Tibial nerve (tissue), 4 donors: ENCODE results near the gene ANGPTL4. TPM values are rescaled to one million over a fixed set of nuclear protein-coding genes. Genes with fewer than 3 reads are reported as not detected.
"Not testable (repeated sequence)": the region's sequence is repeated elsewhere in the genome, so short reads cannot be mapped to it uniquely, and the experiment has no call there.

Experiments used
- DNase-seq, 2 donors: peaks; one replicate each; pipeline ENCODE4 v3.0.0-alpha.2; 2019; ENCODE audit warnings: low spot score in 2 of 2
- H3K27ac ChIP-seq, 4 donors: fragments of 200-600 bp; sonication (generic) in 3 of 4; one replicate each; pipeline ENCODE4 v1.5.1; 2017 to 2019; ENCODE audit warnings: mild to moderate bottlenecking in 1 of 4
- H3K27me3 ChIP-seq, 2 donors: fragments of 200-600 bp; sonication (generic) in 1 of 2; one replicate each; pipeline versions ENCODE4 v1.5.1 to v1.6.0; 2017 to 2019
- H3K36me3 ChIP-seq, 3 donors: fragments of 200-600 bp; sonication (generic); one replicate each; pipeline ENCODE4 v1.5.1; 2018 to 2019
- H3K4me1 ChIP-seq, 4 donors: fragments of 200-600 bp; sonication (generic) in 3 of 4; one replicate each; pipeline ENCODE4 v1.5.1; 2017 to 2019
- H3K4me3 ChIP-seq, 4 donors: fragments of 200-600 bp; sonication (generic) in 3 of 4; one replicate each; pipeline ENCODE4 v1.5.1; 2017 to 2019; ENCODE audit warnings: mild to moderate bottlenecking in 1 of 4, moderate library complexity in 1 of 4
- H3K9me3 ChIP-seq, 4 donors: fragments of 200-600 bp; sonication (generic) in 3 of 4; one replicate each; pipeline ENCODE4 v1.5.1; 2017 to 2019
- CTCF ChIP-seq, 5 experiments: fragments of 200-600 bp in 3 of 5; fragments of 450-650 bp in 2 of 5; sonication (generic) in 3 of 5; IDR thresholded peaks; one replicate each; pipeline ENCODE4 v1.5.1; 2016 to 2019; ENCODE audit warnings: antibody characterized with exemption in 5 of 5, mild to moderate bottlenecking in 3 of 5, moderate library complexity in 2 of 5
- EP300 ChIP-seq, 2 donors: sonication (generic); formaldehyde crosslinking; IDR thresholded peaks; one replicate each; pipeline ENCODE4 v1.6.1; 2017; ENCODE audit warnings: antibody characterized with exemption in 2 of 2, mild to moderate bottlenecking in 1 of 2
- POLR2A ChIP-seq, 2 donors: fragments of 450-650 bp; IDR thresholded peaks; one replicate each; pipeline ENCODE4 v1.6.1; 2017; ENCODE audit warnings: antibody characterized with exemption in 2 of 2, mild to moderate bottlenecking in 2 of 2, moderate library complexity in 2 of 2
- WGBS, 2 donors: methylation state at CpG; one replicate each; pipeline ENCODE4 v1.1.5; 2018; 5-methylcytosine and 5-hydroxymethylcytosine counted together
- total RNA-seq, 4 donors: library from RNA; depleted of rRNA; stranded (reverse); fragments of >200 nt; gene quantifications; one replicate each; pipeline ENCODE4 v1.1.0, GENCODE V29; 2016

ANGPTL4 gene
- total RNA-seq, 4 donors from 2014 or later: 52.2 to 256 (median 75.6) TPM

GRCh38 chr19:8403820-8404109 is 39.8 kb downstream of the ANGPTL4 start:
- H3K27me3 ChIP-seq: no peaks in the 10 kb centered on the region
- no peaks in the 10 kb centered on the region for H3K4me1 ChIP-seq
- H3K4me3 ChIP-seq: no peak overlapping the region
- DNase-seq: no peak
- TF ChIP-seq EP300 (IDR thresholded peaks at IDR 0.05): no peak
- TF ChIP-seq POLR2A (IDR thresholded peaks at IDR 0.05): no peak
- TF ChIP-seq CTCF (IDR thresholded peaks at IDR 0.05): no peak
- H3K9me3 ChIP-seq: no peaks in the 10 kb centered on the region
- H3K36me3 ChIP-seq: peaks cover 0 to 68% (median 0%) of the 10 kb centered on the region in 3 donors
- 87 to 91% methylated on average over 17 to 24 of the region's 24 CpGs for WGBS, 2 donors
- H3K27ac ChIP-seq: no peak overlapping the region

GRCh38 chr19:8404391-8405151 is 40.6 kb downstream of the ANGPTL4 start:
- Histone ChIP-seq H3K27ac (no peak overlapping the region), H3K36me3 (peaks cover 0 to 62% (median 0%) of the 10 kb centered on the region in 3 donors), H3K27me3 (no peaks in the 10 kb centered on the region), H3K9me3 (no peaks in the 10 kb centered on the region), H3K4me1 (no peaks in the 10 kb centered on the region), H3K4me3 (no peak overlapping the region)
- no peak for DNase-seq
- 81 to 85% methylated on average over 17 to 18 of the region's 18 CpGs for WGBS, 2 donors
- TF ChIP-seq CTCF (IDR thresholded peaks at IDR 0.05): no peak
- no peak for TF ChIP-seq EP300 (IDR thresholded peaks at IDR 0.05)
- no peak for TF ChIP-seq POLR2A (IDR thresholded peaks at IDR 0.05)

- not testable (repeated sequence) for H3K9me3 ChIP-seq, H3K4me3 ChIP-seq, H3K27me3 ChIP-seq, DNase-seq, H3K36me3 ChIP-seq, H3K27ac ChIP-seq
- H3K4me1 ChIP-seq: peaks cover 0 to 24% (median 10%) of the 10 kb centered on the region in 4 donors
- 89% methylated on average over 13 of the region's 13 CpGs for WGBS, 2 donors
Measured at GRCh38 chr19:8410718-8411117, 46.8 kb downstream of the ANGPTL4 start.

GRCh38 chr19:8412783-8413628 is 49.1 kb downstream of the ANGPTL4 start, which contains the start of gene MARCHF2:
Gene MARCHF2 (plus strand): TSS chr19:8413305. CDS start chr19:8421841, 8,536 bp downstream.
- peak; percentile 35 to 58 for TF ChIP-seq POLR2A (IDR thresholded peaks at IDR 0.05)
- TF ChIP-seq EP300 (IDR thresholded peaks at IDR 0.05): peak; percentile 29 to 34
- peak; percentile 59 to 92 (median 76) for TF ChIP-seq CTCF (IDR thresholded peaks at IDR 0.05)
- Histone ChIP-seq H3K4me3 (peak within 1 kb of the TSS; percentile 75 to 98 (median 80)), H3K36me3 (no peaks in the 10 kb centered on the region), H3K27me3 (no peaks in the 10 kb centered on the region), H3K27ac (peak within 1 kb of the TSS in 3 of 4 donors; percentile 45 to 82 (median 74)), H3K4me1 (peaks cover 0 to 28% (median 10%) of the 10 kb centered on the region in 4 donors), H3K9me3 (no peaks in the 10 kb centered on the region)
- WGBS, 2 donors: 7 to 9% methylated on average over 41 to 56 of the region's 89 CpGs
- DNase-seq: peak; percentile 89 to 94

- no peaks in the 10 kb centered on the region for H3K27me3 ChIP-seq
- H3K27ac ChIP-seq: peak overlapping the region in 3 of 4 donors; percentile 45 to 82 (median 74)
- TF ChIP-seq EP300 (IDR thresholded peaks at IDR 0.05) (no peak), POLR2A (IDR thresholded peaks at IDR 0.05) (no peak), CTCF (IDR thresholded peaks at IDR 0.05) (no peak)
- no peaks in the 10 kb centered on the region for H3K9me3 ChIP-seq
- no peak for DNase-seq
- H3K4me3 ChIP-seq: peak overlapping the region; percentile 75 to 98 (median 80)
- H3K36me3 ChIP-seq: peaks cover 0 to 2% (median 0%) of the 10 kb centered on the region in 3 donors
- 10 to 14% methylated on average over 3 of the region's 3 CpGs for WGBS, 2 donors
- H3K4me1 ChIP-seq: peaks cover 0 to 28% (median 10%) of the 10 kb centered on the region in 4 donors
Measured at GRCh38 chr19:8413629-8413995, 49.7 kb downstream of the ANGPTL4 start.
